Mononuclear cell (primary cell): ENCODE data around the gene UPP1. TPM values are rescaled to one million over a fixed set of nuclear protein-coding genes. Genes with fewer than 3 reads are reported as not detected.
"Not testable (repeated sequence)": the region's sequence is repeated elsewhere in the genome, so short reads cannot be mapped to it uniquely, and the experiment has no call there.

ENCODE experiments used
- H3K27me3 ChIP-seq: 2 replicates; pipeline ENCODE4 v1.6.0; 2011; ENCODE audit warnings: low read length, control low read depth; ENCODE audit not compliant: insufficient read depth
- H3K4me1 ChIP-seq: 2 replicates; pipeline ENCODE4 v1.5.1; 2011; ENCODE audit warnings: mild to moderate bottlenecking, low read length, control low read depth; ENCODE audit not compliant: insufficient read depth
- H3K4me3 ChIP-seq: 2 replicates; pipeline ENCODE4 v1.5.1; 2011; ENCODE audit warnings: mild to moderate bottlenecking, low read length, moderate library complexity
- H3K9me3 ChIP-seq: 2 replicates; pipeline ENCODE4 v1.5.1; 2011; ENCODE audit warnings: low read depth, mild to moderate bottlenecking, control low read depth, low read length
- total RNA-seq: library from RNA; depleted of rRNA; stranded (reverse); fragments of >200 nt; gene quantifications from one replicate; pipeline ENCODE4 v1.2.3, GENCODE V29; 2012

Gene UPP1
- total RNA-seq, 1 donor: 66.0 TPM

DNA sequence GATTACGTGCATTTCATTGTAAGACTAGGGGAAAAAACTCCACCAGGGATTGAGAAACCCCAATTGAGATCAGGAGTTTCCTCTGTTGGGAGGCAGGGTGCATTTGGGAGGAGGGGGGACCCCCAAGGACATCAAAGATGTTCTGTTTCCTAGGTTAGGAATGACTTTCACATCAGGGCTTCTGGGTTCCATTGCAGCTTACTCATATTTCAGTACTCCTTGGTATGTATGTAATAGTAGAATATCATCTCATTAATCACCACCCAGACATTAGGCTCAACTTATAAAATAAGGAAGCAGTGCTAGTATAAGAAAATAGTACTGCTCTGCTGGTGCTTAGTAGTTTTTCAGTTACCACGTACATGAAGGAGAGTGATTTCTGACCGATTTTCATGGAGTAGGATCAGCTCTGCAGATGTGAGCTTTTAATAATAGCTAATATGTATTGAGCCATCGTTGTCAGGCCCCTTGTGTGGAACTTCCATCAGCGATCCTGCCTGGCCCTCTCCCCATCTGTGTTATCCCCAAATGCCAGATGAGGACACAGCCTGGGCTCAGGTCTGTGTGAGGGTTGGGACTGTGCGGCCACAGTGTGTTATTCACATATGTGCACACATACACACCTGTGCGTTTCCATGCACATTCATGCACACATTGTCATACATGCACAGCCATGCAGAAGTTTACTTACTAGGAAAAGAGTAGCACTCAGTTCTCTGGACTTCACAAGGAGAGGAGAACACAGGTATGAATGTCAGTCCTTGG lies 23.5 kb downstream of the UPP1 start:
- Histone ChIP-seq H3K9me3 (no peaks in the 10 kb centered on the region), H3K27me3 (no peaks in the 10 kb centered on the region), H3K4me1 (peaks cover 7% of the 10 kb centered on the region), H3K4me3 (no peak overlapping the region)

- Histone ChIP-seq H3K27me3 (no peaks in the 10 kb centered on the region), H3K4me3 (no peak overlapping the region), H3K9me3 (no peaks in the 10 kb centered on the region), H3K4me1 (peaks cover 7% of the 10 kb centered on the region)
Observed at GRCh38 chr7:48113275-48113674, 24.2 kb downstream of the UPP1 start.

- no peaks in the 10 kb centered on the region for H3K9me3 ChIP-seq
- peaks cover 7% of the 10 kb centered on the region for H3K4me1 ChIP-seq
Observed at GRCh38 chr7:48114115-48114514, 25.1 kb downstream of the UPP1 start.

GRCh38 chr7:48114589-48114988 lies 25.5 kb downstream of the UPP1 start:
- Histone ChIP-seq H3K4me1 (peaks cover 7% of the 10 kb centered on the region), H3K9me3 (no peaks in the 10 kb centered on the region)

More at GRCh38 chr7:48114115-48114514, 25.1 kb downstream of the UPP1 start:
- no peak overlapping the region for H3K4me3 ChIP-seq
- no peaks in the 10 kb centered on the region for H3K27me3 ChIP-seq

DNA sequence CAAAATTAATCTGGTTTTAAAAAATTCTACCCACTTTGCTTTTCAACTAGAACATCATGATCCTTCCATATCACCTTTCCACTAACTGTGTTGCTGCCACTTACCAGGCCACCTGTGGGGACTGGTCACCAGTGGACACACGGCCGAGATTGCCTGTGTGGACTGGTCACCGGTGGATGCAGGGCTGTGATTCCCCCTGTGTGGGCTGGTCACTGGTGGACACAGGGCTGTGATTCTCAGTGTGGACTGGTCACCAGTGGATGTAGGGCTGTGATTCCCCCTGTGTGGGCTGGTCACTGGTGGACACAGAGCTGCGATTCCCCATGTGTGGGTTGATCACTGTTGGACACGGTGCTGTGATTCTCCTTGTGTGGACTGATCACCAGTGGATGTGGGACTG lies 27.0 kb downstream of the UPP1 start:
- Histone ChIP-seq H3K27me3 (no peaks in the 10 kb centered on the region), H3K4me1 (no peaks in the 10 kb centered on the region), H3K4me3 (no peak overlapping the region), H3K9me3 (no peaks in the 10 kb centered on the region)

More at GRCh38 chr7:48114589-48114988, 25.5 kb downstream of the UPP1 start:
- Histone ChIP-seq H3K27me3 (no peaks in the 10 kb centered on the region), H3K4me3 (no peak overlapping the region)

- Histone ChIP-seq H3K4me1 (no peaks in the 10 kb centered on the region), H3K4me3 (no peak overlapping the region), H3K27me3 (no peaks in the 10 kb centered on the region), H3K9me3 (no peaks in the 10 kb centered on the region)
Observed at GRCh38 chr7:48118041-48118440, 29.0 kb downstream of the UPP1 start.

- not testable (repeated sequence) for H3K9me3 ChIP-seq, H3K4me1 ChIP-seq, H3K4me3 ChIP-seq, H3K27me3 ChIP-seq
Observed at GRCh38 chr7:48120536-48120935, 31.5 kb downstream of the UPP1 start.

- H3K4me1 ChIP-seq: no peaks in the 10 kb centered on the region
- peaks cover 4% of the 10 kb centered on the region for H3K9me3 ChIP-seq
- no peak overlapping the region for H3K4me3 ChIP-seq
- H3K27me3 ChIP-seq: peaks cover 5% of the 10 kb centered on the region
Observed at GRCh38 chr7:48126037-48126436, 37.0 kb downstream of the UPP1 start.

GRCh38 chr7:48130658-48131108 lies 41.6 kb downstream of the UPP1 start:
- H3K27me3 ChIP-seq: peaks cover 5% of the 10 kb centered on the region
- no peak overlapping the region for H3K4me3 ChIP-seq
- no peaks in the 10 kb centered on the region for H3K4me1 ChIP-seq
- H3K9me3 ChIP-seq: no peaks in the 10 kb centered on the region

DNA sequence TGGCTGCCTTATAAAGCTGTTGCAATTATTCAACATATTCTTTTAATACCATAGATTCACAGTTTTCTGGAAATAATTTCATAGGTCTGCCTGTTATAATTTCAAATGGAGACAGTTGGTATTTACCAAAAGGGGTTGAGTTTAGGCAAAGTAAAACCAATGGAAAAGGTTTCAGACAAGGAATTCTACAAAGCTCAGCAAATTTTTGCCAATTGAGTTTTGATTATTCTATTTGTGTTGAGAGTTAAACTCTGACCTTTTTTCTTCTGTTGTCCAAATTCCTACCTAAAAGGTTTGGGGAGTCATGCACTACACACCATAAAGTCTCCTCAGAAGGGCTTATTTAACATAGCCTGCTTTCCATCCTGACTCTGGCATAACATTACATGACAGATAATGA lies 43.7 kb downstream of the UPP1 start:
- no peaks in the 10 kb centered on the region for H3K9me3 ChIP-seq
- no peaks in the 10 kb centered on the region for H3K4me1 ChIP-seq
- H3K27me3 ChIP-seq: peaks cover 5% of the 10 kb centered on the region
- no peak overlapping the region for H3K4me3 ChIP-seq

- Histone ChIP-seq H3K4me3 (no peak overlapping the region), H3K4me1 (no peaks in the 10 kb centered on the region), H3K9me3 (no peaks in the 10 kb centered on the region), H3K27me3 (no peaks in the 10 kb centered on the region)
Observed at GRCh38 chr7:48139459-48139858, 50.4 kb downstream of the UPP1 start.

GRCh38 chr7:48140001-48140681 lies 51.1 kb downstream of the UPP1 start:
- H3K4me3 ChIP-seq: no peak overlapping the region

GRCh38 chr7:48141521-48141920 lies 52.5 kb downstream of the UPP1 start:
- Histone ChIP-seq H3K9me3 (no peaks in the 10 kb centered on the region), H3K4me1 (no peaks in the 10 kb centered on the region), H3K4me3 (no peak overlapping the region), H3K27me3 (no peaks in the 10 kb centered on the region)

More at GRCh38 chr7:48140001-48140681, 51.1 kb downstream of the UPP1 start:
- H3K9me3 ChIP-seq: no peaks in the 10 kb centered on the region
- H3K4me1 ChIP-seq: no peaks in the 10 kb centered on the region
- no peaks in the 10 kb centered on the region for H3K27me3 ChIP-seq

DNA sequence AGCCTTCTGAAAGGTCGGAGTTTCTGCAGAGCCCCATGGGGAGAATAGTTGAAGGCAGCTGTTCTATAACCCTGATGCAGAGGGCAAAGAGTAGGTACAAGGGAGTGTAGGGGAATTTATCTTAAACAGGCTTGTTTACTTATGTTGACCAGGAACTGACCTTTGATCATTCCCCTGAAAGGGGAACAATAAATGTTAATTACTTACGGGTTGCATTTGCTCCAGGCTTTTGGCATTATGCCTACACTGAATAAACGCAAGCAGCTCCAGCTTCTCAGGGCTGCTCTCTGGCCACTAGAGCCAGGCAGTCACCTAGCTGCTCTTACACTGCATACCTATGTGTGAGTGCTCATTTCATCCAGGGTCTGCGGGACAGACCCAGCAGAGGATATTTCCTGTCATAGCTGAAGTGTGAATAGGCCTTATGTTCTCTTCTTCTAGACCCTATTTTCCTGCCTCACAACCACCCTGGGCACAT lies 55.3 kb downstream of the UPP1 start:
- no peaks in the 10 kb centered on the region for H3K27me3 ChIP-seq
- no peaks in the 10 kb centered on the region for H3K4me1 ChIP-seq
- H3K4me3 ChIP-seq: no peak overlapping the region
- H3K9me3 ChIP-seq: no peaks in the 10 kb centered on the region

GRCh38 chr7:48147078-48147591 lies 58.1 kb downstream of the UPP1 start:
- Histone ChIP-seq H3K27me3 (no peaks in the 10 kb centered on the region), H3K4me3 (no peak overlapping the region), H3K4me1 (no peaks in the 10 kb centered on the region), H3K9me3 (no peaks in the 10 kb centered on the region)
